GM12878 (cell line): ENCODE data around the gene MDH1B. TPM values are rescaled to one million over a fixed set of nuclear protein-coding genes. Genes with fewer than 3 reads are reported as not detected.

Experiments
- ATAC-seq: fragments of 200-7000 bp; cut with Tn5 transposase; 3 replicates; pipeline ENCODE4 v1.9.1; 2020; ENCODE audit warnings: mild to moderate bottlenecking, moderate library complexity
- BruUV-seq: library from RNA; stranded (reverse); fragments of 400-500 nt; replicated peaks from 2 replicates; lab custom pipeline; 2021; lab: Mats Ljungman, UMichigan
- CTCF ChIA-PET: fragments of 300-600 bp; sonication (Branson Sonifier 250); formaldehyde crosslinking; extraction: SDS; loops from one replicate; lab custom pipeline; 2021; ENCODE audit warnings: inconsistent platforms; lab: Yijun Ruan, JAX
- POLR2A ChIA-PET: fragments of 350-600 bp; formaldehyde crosslinking; extraction: SDS; loops from one replicate; lab custom pipeline; 2021; ENCODE audit warnings: inconsistent platforms; lab: Charles Lee
- RAD21 ChIA-PET: fragments of 300-600 bp; sonication (Branson Sonifier 250); formaldehyde crosslinking; loops from one replicate; lab custom pipeline; 2023; ENCODE audit warnings: antibody characterized with exemption; ENCODE audit not compliant: unreplicated experiment; lab: Charles Lee
- SMC1A ChIA-PET: fragments of 300-600 bp; sonication (Branson Sonifier 250); formaldehyde crosslinking; loops from one replicate; lab custom pipeline; 2023; ENCODE audit not compliant: unreplicated experiment, uncharacterized antibody; lab: Charles Lee
- DNase-seq: peaks from one replicate; pipeline ENCODE4 v3.0.0-alpha.2; 2011; ENCODE audit warnings: low read depth, low spot score
- FAIRE-seq: peaks from 3 replicates; lab custom pipeline; 2011; peaks lifted over from hg19 to GRCh38; lab: Jason Lieb, UNC
- H2AFZ ChIP-seq: 2 replicates; pipeline ENCODE4 v1.6.0; 2011; ENCODE audit warnings: low read depth, low read length, control low read depth; ENCODE audit not compliant: control insufficient read depth
- H3K27ac ChIP-seq: 2 replicates; pipeline ENCODE4 v1.5.1; 2011; ENCODE audit warnings: control low read depth; ENCODE audit not compliant: control insufficient read depth, insufficient read depth
- H3K27me3 ChIP-seq, 2 experiments: replicated peaks in 1 of 2; 2 replicates each; pipeline versions ENCODE4 v1.6.0 to v1.6.1; 2011; ENCODE audit warnings: low read length in 1 of 2; ENCODE audit not compliant: control insufficient read depth in 2 of 2, insufficient read depth in 2 of 2
- H3K36me3 ChIP-seq, 2 experiments: 2 replicates each; pipeline ENCODE4 v1.5.1; 2011; ENCODE audit warnings: low read length in 1 of 2; ENCODE audit not compliant: control insufficient read depth in 2 of 2, insufficient read depth in 2 of 2
- H3K4me1 ChIP-seq: 2 replicates; pipeline ENCODE4 v1.6.1; 2011; ENCODE audit warnings: mild to moderate bottlenecking, low read length, moderate library complexity, mixed read lengths; ENCODE audit not compliant: control insufficient read depth, insufficient read depth
- H3K4me2 ChIP-seq: 2 replicates; pipeline ENCODE4 v1.6.0; 2011; ENCODE audit warnings: control low read depth; ENCODE audit not compliant: control insufficient read depth, insufficient read depth
- H3K4me3 ChIP-seq: fragments of 200-600 bp; sonication (generic); 2 replicates; pipeline ENCODE4 v1.5.1; 2016
- H3K79me2 ChIP-seq: 2 replicates; pipeline ENCODE4 v1.6.0; 2011; ENCODE audit warnings: low read length; ENCODE audit not compliant: control insufficient read depth, insufficient read depth
- H3K9ac ChIP-seq: 2 replicates; pipeline ENCODE4 v1.8.0; 2011; ENCODE audit warnings: low read length, control low read depth, mixed read lengths; ENCODE audit not compliant: control insufficient read depth, insufficient read depth
- H3K9me3 ChIP-seq: replicated peaks from 3 replicates; pipeline ENCODE4 v1.5.1; 2011; ENCODE audit warnings: mild to moderate bottlenecking, low read length; ENCODE audit not compliant: control insufficient read depth, insufficient read depth
- H4K20me1 ChIP-seq: 2 replicates; pipeline ENCODE4 v1.6.0; 2011; ENCODE audit not compliant: control insufficient read depth, insufficient read depth
- CHD4 ChIP-seq: fragments of 200-600 bp; sonication (generic); IDR thresholded peaks from 2 replicates; pipeline ENCODE4 v1.6.1; 2016; ENCODE audit warnings: mild to moderate bottlenecking
- DPF2 ChIP-seq: fragments of 450-650 bp; IDR thresholded peaks from 2 replicates; pipeline ENCODE4 v1.6.1; 2017; ENCODE audit warnings: mild to moderate bottlenecking
- ESRRA ChIP-seq: IDR thresholded peaks from 2 replicates; pipeline ENCODE4 v1.6.1; 2012; ENCODE audit warnings: mild to moderate bottlenecking, low read length, improper control_type of control experiment
- FOXK2 ChIP-seq: fragments of 450-650 bp; IDR thresholded peaks from 2 replicates; pipeline ENCODE4 v1.6.1; 2017; ENCODE audit warnings: mild to moderate bottlenecking, moderate library complexity
- NFYB ChIP-seq: IDR thresholded peaks from 2 replicates; pipeline ENCODE4 v1.6.1; 2011; ENCODE audit warnings: low read depth, mild to moderate bottlenecking, low read length, improper control_type of control experiment, moderate library complexity; ENCODE audit not compliant: insufficient read depth
- RELA ChIP-seq: fragments of 450-650 bp; IDR thresholded peaks from 2 replicates; pipeline ENCODE4 v1.8.0; 2014; ENCODE audit warnings: borderline replicate concordance; ENCODE audit not compliant: partially characterized antibody
- SMARCA5 ChIP-seq: fragments of 450-650 bp; IDR thresholded peaks from 2 replicates; pipeline ENCODE4 v1.6.1; 2017; ENCODE audit warnings: mild to moderate bottlenecking
- WGBS: methylation state at CpG from one replicate; pipeline ENCODE4 v1.1.6; 2016; ENCODE audit warnings: low lambda C conversion rate; ENCODE audit not compliant: insufficient replicate concordance, insufficient coverage; ENCODE audit errors: missing lambda C conversion rate; 5-methylcytosine and 5-hydroxymethylcytosine counted together
- in situ Hi-C: fragments of 300-500 bp; cut with MboI; formaldehyde crosslinking; loops from 9 replicates; pipeline ENCODE4 v1.14.3; 2018; ENCODE audit warnings: mixed read lengths
- intact Hi-C: fragments of 100-400 bp; cut with micrococcal nuclease; formaldehyde crosslinking; loops from one replicate; pipeline ENCODE4 v1.14.2; 2022; ENCODE audit not compliant: unreplicated experiment
- polyA plus RNA-seq, 11 experiments: library from polyadenylated mRNA; depleted of rRNA in 4 of 11; unstranded in 6 of 11; stranded (reverse) in 5 of 11; fragments of >200 nt; fragmentation: Nextera tagmentation in 4 of 11; fragmentation: Illumina TruSeq in 1 of 11; extraction: Ambion mirVana in 4 of 11; extraction: Trizol in 1 of 11; gene quantifications; 1 replicate in 1 of 11; 2 replicates in 10 of 11; pipeline versions ENCODE4 v1.2.1 to v1.2.3, GENCODE V29; 2011 to 2016; ENCODE audit warnings: inconsistent platforms in 2 of 11, missing spikeins in 2 of 11, low read depth in 1 of 11
- total RNA-seq, 4 experiments: library from RNA; depleted of rRNA in 3 of 4; stranded (reverse); fragments of >200 nt in 3 of 4; fragmentation: Illumina TruSeq in 1 of 4; extraction: Trizol in 1 of 4; gene quantifications; 2 replicates each; pipeline versions ENCODE4 v1.2.1 to v1.2.3, GENCODE V29; 2013 to 2021
- TF ChIP-seq, protein P1 (sequence below): IDR thresholded peaks from 2 replicates; pipeline ENCODE4 v1.6.1; 2012; ENCODE audit warnings: mild to moderate bottlenecking, low read depth, low read length
- TF ChIP-seq, protein P2 (sequence below): fragments of 450-650 bp; IDR thresholded peaks from 2 replicates; pipeline ENCODE4 v1.6.1; 2017; ENCODE audit warnings: mild to moderate bottlenecking, low read depth, inconsistent platforms; ENCODE audit not compliant: poor library complexity, severe bottlenecking
- TF ChIP-seq, protein P3 (sequence below): fragments of 450-650 bp; IDR thresholded peaks from 2 replicates; pipeline ENCODE4 v1.6.1; 2017; ENCODE audit warnings: antibody characterized with exemption, mild to moderate bottlenecking, moderate library complexity
- TF ChIP-seq, protein P4 (sequence below): fragments of 450-650 bp; IDR thresholded peaks from 2 replicates; pipeline ENCODE4 v1.6.1; 2017; ENCODE audit warnings: low read depth, mild to moderate bottlenecking, moderate library complexity
- TF ChIP-seq, protein P5 (sequence below): fragments of 150-350 bp; IDR thresholded peaks from 2 replicates; pipeline ENCODE4 v1.6.1; 2014; ENCODE audit warnings: mild to moderate bottlenecking, low read depth, low read length

The MDH1B gene
- total and polyA plus RNA-seq, 10 of the 15 experiments (the other 5 are each of a cell fraction or from before 2014, with no cell fraction given): 0.47 to 1.6 (median 0.98) TPM

DNA sequence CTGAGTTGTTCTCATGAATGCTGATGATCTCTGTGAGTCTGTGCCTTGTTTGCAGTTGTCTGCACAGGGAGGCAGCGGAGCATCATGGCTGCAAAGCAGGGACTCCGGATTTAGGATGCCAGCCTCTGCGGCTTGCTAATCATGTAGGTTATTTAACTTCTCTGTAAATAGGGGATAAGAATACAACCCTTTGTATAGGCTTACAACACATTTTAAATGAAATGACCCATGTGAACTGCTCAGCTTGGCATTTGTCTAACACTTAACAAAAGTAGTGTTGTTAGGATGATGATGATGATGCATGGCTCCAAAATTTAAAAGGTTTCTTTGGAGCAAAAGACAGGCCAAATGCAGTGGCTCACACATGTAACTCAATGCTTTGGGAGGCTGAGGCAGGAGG lies 66.3 kb downstream of the MDH1B start:
- in situ Hi-C loops: loop anchor here (10.0 kb wide), 1 partner anchor 86 kb away; no protein-coding TSS in a partner anchor
- intact Hi-C loops: loop anchor here (10.0 kb wide), 1 partner anchor 144 kb away; no protein-coding TSS in a partner anchor
- FAIRE-seq (no peak), ATAC-seq (no peak), DNase-seq (no peak)
- Histone ChIP-seq H3K36me3 (no peaks in the 10 kb centered on the region), H3K79me2 (no peaks in the 10 kb centered on the region), H3K9ac (no peak overlapping the region), H3K4me2 (no peak overlapping the region), H4K20me1 (no peaks in the 10 kb centered on the region), H3K9me3 (no peaks in the 10 kb centered on the region), H3K27me3 (no peaks in the 10 kb centered on the region), H3K4me3 (no peak overlapping the region), H2AFZ (no peak overlapping the region), H3K27ac (no peak overlapping the region), H3K4me1 (no peaks in the 10 kb centered on the region)
- SMC1A ChIA-PET: interaction anchor here (1.0 to 1.1 kb wide), 3 partner anchors 30 to 294 kb away, joined by 3 to 4 read pairs (median 3); no protein-coding TSS in a partner anchor
- RAD21 ChIA-PET: interaction anchor here (0.5 to 0.9 kb wide), 2 partner anchors 83 to 1276 kb away, joined by 3 to 5 read pairs; no protein-coding TSS in a partner anchor
- POLR2A ChIA-PET: no interaction called here
- 61% methylated on average over 3 of the region's 3 CpGs for WGBS
- no TSS peak for BruUV-seq
- CTCF ChIA-PET: interaction anchor here (0.9 kb wide), 1 partner anchor 84 kb away, joined by 3 read pairs; no protein-coding TSS in a partner anchor
- TF ChIP-seq, protein P1, sequence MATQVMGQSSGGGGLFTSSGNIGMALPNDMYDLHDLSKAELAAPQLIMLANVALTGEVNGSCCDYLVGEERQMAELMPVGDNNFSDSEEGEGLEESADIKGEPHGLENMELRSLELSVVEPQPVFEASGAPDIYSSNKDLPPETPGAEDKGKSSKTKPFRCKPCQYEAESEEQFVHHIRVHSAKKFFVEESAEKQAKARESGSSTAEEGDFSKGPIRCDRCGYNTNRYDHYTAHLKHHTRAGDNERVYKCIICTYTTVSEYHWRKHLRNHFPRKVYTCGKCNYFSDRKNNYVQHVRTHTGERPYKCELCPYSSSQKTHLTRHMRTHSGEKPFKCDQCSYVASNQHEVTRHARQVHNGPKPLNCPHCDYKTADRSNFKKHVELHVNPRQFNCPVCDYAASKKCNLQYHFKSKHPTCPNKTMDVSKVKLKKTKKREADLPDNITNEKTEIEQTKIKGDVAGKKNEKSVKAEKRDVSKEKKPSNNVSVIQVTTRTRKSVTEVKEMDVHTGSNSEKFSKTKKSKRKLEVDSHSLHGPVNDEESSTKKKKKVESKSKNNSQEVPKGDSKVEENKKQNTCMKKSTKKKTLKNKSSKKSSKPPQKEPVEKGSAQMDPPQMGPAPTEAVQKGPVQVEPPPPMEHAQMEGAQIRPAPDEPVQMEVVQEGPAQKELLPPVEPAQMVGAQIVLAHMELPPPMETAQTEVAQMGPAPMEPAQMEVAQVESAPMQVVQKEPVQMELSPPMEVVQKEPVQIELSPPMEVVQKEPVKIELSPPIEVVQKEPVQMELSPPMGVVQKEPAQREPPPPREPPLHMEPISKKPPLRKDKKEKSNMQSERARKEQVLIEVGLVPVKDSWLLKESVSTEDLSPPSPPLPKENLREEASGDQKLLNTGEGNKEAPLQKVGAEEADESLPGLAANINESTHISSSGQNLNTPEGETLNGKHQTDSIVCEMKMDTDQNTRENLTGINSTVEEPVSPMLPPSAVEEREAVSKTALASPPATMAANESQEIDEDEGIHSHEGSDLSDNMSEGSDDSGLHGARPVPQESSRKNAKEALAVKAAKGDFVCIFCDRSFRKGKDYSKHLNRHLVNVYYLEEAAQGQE: no peak
- TF ChIP-seq, protein P2, sequence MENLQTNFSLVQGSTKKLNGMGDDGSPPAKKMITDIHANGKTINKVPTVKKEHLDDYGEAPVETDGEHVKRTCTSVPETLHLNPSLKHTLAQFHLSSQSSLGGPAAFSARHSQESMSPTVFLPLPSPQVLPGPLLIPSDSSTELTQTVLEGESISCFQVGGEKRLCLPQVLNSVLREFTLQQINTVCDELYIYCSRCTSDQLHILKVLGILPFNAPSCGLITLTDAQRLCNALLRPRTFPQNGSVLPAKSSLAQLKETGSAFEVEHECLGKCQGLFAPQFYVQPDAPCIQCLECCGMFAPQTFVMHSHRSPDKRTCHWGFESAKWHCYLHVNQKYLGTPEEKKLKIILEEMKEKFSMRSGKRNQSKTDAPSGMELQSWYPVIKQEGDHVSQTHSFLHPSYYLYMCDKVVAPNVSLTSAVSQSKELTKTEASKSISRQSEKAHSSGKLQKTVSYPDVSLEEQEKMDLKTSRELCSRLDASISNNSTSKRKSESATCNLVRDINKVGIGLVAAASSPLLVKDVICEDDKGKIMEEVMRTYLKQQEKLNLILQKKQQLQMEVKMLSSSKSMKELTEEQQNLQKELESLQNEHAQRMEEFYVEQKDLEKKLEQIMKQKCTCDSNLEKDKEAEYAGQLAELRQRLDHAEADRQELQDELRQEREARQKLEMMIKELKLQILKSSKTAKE: no peak
- TF ChIP-seq RELA (no peak), ESRRA (no peak), DPF2 (no peak), SMARCA5 (no peak), FOXK2 (no peak), NFYB (no peak), CHD4 (no peak)
- TF ChIP-seq, protein P3, sequence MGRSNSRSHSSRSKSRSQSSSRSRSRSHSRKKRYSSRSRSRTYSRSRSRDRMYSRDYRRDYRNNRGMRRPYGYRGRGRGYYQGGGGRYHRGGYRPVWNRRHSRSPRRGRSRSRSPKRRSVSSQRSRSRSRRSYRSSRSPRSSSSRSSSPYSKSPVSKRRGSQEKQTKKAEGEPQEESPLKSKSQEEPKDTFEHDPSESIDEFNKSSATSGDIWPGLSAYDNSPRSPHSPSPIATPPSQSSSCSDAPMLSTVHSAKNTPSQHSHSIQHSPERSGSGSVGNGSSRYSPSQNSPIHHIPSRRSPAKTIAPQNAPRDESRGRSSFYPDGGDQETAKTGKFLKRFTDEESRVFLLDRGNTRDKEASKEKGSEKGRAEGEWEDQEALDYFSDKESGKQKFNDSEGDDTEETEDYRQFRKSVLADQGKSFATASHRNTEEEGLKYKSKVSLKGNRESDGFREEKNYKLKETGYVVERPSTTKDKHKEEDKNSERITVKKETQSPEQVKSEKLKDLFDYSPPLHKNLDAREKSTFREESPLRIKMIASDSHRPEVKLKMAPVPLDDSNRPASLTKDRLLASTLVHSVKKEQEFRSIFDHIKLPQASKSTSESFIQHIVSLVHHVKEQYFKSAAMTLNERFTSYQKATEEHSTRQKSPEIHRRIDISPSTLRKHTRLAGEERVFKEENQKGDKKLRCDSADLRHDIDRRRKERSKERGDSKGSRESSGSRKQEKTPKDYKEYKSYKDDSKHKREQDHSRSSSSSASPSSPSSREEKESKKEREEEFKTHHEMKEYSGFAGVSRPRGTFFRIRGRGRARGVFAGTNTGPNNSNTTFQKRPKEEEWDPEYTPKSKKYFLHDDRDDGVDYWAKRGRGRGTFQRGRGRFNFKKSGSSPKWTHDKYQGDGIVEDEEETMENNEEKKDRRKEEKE: no peak
- TF ChIP-seq, protein P4, sequence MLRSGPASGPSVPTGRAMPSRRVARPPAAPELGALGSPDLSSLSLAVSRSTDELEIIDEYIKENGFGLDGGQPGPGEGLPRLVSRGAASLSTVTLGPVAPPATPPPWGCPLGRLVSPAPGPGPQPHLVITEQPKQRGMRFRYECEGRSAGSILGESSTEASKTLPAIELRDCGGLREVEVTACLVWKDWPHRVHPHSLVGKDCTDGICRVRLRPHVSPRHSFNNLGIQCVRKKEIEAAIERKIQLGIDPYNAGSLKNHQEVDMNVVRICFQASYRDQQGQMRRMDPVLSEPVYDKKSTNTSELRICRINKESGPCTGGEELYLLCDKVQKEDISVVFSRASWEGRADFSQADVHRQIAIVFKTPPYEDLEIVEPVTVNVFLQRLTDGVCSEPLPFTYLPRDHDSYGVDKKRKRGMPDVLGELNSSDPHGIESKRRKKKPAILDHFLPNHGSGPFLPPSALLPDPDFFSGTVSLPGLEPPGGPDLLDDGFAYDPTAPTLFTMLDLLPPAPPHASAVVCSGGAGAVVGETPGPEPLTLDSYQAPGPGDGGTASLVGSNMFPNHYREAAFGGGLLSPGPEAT: no peak
- TF ChIP-seq, protein P5, sequence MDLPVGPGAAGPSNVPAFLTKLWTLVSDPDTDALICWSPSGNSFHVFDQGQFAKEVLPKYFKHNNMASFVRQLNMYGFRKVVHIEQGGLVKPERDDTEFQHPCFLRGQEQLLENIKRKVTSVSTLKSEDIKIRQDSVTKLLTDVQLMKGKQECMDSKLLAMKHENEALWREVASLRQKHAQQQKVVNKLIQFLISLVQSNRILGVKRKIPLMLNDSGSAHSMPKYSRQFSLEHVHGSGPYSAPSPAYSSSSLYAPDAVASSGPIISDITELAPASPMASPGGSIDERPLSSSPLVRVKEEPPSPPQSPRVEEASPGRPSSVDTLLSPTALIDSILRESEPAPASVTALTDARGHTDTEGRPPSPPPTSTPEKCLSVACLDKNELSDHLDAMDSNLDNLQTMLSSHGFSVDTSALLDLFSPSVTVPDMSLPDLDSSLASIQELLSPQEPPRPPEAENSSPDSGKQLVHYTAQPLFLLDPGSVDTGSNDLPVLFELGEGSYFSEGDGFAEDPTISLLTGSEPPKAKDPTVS: no peak
